GM21390 (cell line): Measurements from ENCODE around the gene SMARCD1.
"Not testable (repeated sequence)": the region's sequence is repeated elsewhere in the genome, so short reads cannot be mapped to it uniquely, and the experiment has no call there.

ENCODE experiments used
- ATAC-seq: cut with Tn5 transposase; IDR thresholded peaks from one replicate; pipeline ENCODE4 v1.9.1; 2021; ENCODE audit not compliant: unreplicated experiment

SMARCD1 gene

DNA sequence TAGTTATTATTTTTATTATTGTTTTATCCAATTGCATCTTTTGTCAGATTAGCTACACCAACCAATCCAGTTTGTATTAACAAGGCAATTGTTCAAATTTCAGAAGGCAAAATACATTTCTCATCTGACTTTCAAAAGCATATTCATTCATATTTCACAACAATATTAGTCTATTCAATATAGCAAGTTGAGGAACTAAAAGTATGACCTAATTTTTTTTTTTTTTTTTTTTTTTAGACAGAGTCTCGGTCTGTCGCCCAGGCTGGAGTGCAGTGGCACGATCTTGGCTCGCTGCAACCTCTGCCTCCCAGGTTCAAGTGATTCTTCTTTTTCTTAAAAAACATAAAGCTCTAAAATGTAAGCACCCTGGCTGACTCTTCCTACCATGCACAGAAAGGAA lies 44.1 kb downstream of the SMARCD1 start:
- ATAC-seq = no peak

GRCh38 chr12:50132505-50133135 lies 47.5 kb downstream of the SMARCD1 start:
- no peak for ATAC-seq

GRCh38 chr12:50142993-50143392 lies 57.9 kb downstream of the SMARCD1 start:
- ATAC-seq = no peak

- no peak for ATAC-seq
Measured at GRCh38 chr12:50145439-50145838, 60.3 kb downstream of the SMARCD1 start.

DNA sequence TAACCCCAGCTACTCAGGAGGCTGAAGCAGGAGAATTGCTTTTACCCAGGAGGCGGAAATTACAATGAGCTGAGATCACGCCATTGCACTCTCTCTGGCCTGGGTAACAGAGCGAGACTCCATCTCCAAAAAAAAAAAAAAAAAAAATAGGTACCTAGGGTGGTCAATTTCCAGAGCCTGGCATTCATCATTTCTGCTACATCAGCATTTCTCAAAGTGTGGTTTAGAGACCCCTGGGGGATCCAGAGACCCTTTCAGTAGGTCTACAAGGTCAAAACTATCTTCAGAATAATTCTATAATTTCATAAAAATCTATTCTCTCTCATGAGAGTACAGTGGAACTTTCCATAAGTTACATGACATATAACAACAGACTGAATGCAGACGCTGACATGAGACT lies 62.1 kb downstream of the SMARCD1 start:
- ATAC-seq = no peak

DNA sequence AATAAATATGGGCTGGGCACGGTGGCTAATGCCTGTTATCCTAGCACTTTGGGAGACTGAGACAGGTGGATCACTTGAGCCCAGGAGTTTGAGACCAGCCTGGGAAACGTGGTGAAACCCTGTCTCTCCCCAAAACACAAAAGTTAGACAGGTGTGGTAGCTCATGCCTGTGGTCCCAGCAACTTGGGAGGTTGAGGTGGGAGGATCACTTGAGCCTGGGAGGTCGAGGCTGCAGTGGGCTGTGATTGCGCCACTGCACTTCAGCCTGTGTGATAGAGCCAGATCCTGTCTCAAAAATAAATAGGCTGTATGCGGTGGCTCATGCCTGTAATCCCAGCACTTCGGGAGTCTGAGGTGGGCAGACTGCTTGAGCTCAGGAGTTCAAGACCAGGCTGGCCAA lies 62.9 kb downstream of the SMARCD1 start:
- not testable (repeated sequence) for ATAC-seq

DNA sequence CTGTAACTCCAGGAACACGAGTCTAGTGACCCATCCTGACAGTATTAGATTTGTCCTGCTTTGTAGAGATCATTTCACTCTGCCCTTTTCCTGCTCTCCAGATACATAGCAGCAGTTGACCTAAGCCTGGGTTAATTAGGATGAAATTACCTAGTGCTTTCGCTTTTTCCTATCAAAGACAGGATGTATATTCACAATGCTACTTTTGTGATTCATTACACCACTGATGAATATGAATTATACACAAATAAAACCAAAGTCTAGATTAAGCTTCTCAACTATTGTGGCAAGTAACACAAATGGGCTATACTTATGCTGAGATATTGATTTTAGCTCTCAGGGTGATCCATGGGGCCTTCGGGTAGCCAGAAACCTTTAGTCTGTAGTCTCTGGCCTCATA lies 64.2 kb downstream of the SMARCD1 start:
- ATAC-seq = no peak
